Measurements from ENCODE around the gene LRCH2.

LRCH2 gene

DNA sequence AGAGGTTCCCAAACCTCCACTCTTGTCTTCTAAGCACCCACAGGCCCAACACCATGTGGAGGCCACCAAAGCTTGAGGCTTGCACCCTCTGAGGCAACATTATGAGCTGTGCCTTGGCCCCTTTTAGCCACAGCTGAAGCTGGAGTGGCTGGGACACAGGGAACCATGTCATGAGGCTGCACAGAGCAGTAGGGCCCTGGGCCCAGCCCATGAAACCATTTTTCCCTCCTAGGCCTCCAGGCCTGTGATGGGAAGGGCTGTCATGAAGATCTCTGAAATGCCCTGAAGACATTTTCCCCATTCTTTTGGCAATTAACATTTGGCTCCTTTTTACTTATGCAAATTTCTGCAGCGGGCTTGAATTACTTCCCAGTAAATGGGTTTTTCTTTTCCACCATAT lies 29.9 kb downstream of the LRCH2 start:
- DNase-seq: no peak

DNA sequence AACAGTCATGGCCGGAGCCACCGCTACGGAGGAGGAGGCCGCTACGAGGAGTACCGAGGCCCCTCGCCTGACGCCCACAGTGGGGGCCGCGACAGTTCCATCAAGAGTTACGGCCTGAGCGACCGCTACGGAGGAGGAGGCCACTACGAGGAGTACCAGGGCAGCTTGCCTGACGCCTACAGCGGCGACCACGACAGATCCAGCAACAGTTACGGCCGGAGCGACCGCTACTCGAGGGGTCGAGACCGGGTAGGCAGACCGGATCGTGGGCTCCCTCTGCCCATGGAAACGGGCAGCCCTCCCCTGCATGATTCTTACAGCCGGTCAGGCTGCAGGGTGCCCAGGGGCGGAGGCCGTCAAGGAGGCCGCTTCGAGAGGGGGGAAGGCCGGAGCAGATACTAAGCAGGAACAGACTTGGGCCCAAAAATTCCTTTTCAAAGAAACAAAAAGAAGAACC lies 41.6 kb downstream of the LRCH2 start:
- DNase-seq: no peak

DNA sequence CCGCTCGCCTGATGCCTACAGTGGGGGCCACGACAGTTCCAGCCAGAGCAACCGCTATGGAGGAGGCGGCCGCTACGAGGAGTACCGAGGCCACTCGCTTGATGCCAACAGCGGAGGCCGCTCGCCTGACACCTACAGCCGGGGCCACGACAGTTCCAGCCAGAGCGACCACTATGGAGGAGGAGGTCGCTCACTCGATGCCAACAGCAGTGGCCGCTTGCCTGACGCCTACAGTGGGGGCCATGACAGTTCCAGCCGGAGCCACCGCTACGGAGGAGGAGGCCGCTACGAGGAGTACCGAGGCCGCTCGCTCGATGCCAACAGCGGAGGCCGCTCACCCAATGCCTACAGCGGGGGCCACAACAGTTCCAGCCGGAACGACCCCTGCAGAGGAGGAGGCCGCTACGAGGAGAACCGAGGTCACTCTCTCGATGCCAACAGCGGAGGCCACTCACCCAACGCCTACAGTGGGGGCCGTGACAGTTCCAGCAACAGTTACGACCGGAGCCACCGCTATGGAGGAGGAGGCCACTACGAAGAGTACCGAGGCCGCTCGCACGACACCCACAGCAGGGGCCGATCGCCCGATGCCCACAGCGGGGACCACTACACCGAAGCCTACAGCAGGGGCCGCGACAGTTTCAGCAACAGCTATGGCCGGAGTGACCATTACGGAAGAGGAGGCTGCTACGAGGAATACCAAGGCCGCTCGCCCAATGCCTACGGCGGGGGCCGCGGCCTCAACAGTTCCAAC lies 42.2 kb downstream of the LRCH2 start:
- no peak for DNase-seq

DNA sequence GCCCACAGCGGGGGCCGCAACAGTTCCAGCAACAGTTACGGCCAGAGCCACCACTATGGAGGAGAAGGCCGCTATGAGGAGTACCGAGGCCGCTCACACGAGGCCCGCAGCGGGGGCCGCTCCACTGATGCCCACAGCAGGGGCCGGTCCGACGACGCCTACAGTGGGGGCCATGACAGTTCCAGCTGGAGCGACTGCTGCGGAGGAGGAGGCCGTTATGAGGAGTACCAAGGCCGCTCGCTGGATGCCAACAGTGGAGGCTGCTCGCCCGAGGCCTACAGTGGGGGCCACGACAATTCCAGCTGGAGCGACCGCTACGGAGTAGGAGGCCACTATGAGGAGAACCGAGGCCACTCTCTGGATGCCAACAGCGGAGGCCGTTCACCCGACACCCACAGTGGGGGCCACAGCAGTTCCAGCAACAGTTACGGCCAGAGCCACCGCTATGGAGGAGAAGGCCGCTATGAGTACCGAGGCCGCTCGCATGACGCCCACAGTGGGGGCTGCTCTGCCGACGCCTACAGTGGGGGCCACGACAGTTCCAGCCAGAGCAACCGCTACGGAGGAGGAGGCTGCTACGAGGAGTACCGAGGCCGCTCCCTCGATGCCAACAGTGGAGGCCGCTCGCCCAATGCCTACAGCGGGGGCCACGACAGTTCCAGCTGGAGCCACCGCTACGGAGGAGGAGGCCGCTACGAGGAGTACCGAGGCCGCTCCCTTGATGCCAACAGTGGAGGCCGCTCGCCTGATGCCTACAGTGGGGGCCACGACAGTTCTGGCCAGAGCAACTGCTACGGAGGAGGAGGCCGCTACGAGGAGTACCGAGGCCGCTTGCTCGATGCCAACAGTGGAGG lies 43.0 kb downstream of the LRCH2 start:
- no peak for DNase-seq

DNA sequence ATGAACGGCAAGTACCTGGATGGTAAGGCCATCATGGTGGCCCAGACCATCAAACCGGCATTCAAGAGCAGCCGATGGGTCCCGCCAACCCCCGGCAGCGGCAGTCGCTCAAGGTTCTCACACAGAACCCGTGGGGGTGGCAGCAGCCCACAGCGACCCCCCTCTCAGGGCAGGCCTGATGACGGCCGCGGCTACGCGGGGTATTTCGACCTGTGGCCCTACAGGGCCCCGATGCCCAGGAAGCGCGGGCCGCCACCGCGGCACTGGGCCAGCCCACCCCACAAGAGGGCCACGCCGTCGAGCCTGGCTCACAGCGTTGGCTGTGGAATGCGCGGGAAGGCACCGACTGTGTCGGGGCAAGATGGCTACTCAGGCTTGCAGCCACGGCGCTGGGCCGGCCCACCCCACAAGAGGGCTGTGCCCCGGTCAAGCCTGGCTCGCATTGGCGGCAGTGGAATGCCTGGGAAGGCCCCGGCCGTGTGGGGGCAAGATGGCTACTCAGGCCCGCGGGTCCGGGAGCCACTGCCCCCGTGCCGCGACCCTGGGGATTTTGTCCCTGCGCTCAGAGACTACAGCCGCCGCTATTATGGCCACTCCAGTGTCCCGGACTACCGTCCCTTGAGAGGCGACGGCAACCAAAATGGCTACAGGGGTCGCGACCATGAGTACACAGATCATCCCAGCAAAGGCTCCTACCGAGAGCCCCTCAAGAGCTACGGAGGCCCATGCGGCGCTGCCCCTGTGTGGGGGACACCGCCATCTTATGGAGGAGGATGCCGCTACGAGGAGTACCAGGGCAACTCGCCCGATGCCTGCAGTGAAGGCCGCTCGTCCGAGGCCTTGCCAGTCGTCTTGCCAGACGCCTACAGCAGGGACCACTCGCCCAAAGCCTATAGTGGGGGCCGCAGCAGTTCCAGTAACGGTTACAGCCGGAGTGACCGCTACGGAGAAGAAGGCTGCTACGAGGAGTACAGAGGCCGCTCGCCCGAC lies 44.0 kb downstream of the LRCH2 start:
- no peak for DNase-seq

DNA sequence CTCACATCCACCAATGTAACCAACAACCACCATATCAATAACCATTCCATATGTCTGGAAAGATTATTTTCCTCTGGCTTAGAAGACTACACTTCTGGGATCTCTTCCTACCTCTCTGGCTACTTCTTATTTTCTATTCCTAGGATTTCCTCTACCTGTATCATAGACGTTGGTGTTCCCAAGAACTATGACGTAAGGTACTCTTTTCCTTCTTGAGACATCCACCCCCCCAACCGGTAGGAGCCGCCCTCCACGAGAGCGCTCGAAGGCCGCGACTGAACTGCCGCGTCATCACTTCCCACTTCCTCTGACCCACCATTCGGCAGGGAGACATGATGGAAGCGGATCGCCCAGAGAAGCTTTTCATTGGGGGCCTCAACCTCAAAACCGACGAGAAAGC lies 44.8 kb downstream of the LRCH2 start, which contains the start of gene RBMXL3:
Gene RBMXL3 (plus strand): TSS at position 301 of the 400 bp plus-strand sequence. CDS start 32 bp downstream, at position 333.
- DNase-seq: no peak

DNA sequence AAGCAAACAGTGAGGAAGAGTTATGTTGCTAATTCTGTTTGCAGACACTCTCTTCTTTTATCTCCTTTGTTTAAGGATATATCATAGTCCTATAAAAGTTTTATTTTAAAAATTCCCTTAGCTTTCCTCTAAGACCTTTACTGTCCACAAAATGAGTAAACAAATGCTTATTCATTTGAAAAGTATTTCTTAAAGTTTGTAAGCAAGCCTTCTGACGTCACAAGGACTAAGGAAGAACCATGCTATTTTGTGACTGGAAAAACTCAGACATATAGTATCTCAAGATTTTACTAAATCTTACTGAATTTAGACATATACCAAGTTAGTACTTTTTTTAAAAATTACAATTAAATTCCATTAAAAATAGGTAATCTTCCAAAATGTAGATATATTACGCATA lies 49.9 kb downstream of the LRCH2 start:
- no peak for DNase-seq

DNA sequence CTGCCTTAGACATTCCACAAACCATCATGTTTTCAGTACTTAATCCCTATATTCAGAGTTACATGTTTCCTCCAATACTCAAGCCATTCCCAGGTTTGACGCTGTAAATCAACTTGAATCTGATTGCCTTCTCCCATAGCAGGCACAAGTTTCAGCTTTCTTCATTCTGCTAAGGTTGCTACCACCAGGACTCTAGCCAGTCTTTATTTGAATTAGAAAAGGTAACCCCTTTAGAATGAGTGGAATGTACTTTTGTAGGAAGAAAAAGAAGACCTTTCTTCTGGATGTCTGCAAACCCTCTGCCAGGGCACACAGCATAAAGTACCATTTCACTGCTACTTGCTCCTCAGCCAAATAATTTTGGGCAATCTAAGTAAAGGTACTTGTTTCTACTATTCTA lies 55.4 kb downstream of the LRCH2 start:
- DNase-seq: no peak

DNA sequence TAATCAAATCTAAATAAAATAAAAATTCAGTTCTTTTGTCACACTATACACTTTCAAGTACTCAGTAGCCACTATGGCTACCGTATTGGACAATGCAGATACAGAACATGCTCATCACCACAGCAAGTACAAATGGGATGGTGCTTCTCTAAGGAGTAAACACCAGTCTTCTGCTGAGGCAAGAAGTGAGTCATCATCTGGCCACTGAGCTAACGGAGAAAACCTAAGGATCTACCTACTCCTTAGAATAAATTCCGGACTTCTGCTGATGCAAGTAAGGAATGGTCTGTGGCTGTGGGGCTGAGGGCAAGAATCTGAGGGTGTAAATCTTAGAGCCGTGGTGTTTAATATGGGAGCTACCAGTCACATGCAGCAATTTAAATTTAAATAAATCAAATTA lies 56.0 kb downstream of the LRCH2 start:
- DNase-seq: no peak

DNA sequence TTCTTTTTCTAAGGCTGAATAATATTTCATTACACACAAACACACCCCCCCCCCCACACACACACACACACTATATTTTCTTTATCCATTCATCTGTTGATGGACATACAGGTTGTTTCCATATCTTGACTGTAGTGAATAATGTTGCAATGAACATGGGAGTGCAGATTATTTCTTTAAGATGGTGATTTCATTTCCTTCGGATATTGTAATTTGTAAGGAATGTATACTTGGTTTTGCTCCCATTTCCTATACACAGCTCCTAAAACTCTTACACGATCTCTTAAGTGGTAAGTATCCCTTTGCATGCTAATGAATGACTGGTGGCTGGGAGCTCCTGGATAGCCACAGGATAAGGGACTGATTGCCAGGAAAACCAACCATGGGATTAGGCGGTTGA lies 59.3 kb downstream of the LRCH2 start:
- DNase-seq: no peak

DNA sequence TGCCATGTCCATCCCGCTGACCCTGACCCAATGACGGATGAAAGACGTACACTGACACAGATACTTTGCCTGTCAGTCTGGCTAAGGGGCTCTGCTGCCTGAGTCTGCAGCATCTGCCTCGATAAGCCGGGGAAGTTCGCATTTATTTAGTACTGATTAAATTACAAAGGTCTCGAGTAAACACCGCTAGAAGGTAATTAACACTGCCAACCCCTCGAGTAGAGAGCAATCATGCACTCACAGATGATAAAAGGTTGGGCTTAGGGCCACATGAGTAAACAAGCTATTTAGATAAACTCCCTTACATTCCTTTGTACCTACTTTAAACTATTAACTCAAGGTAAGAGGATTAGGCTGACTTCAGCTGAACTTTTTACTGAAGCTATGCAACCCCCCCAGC lies 60.7 kb downstream of the LRCH2 start:
- DNase-seq: no peak

DNA sequence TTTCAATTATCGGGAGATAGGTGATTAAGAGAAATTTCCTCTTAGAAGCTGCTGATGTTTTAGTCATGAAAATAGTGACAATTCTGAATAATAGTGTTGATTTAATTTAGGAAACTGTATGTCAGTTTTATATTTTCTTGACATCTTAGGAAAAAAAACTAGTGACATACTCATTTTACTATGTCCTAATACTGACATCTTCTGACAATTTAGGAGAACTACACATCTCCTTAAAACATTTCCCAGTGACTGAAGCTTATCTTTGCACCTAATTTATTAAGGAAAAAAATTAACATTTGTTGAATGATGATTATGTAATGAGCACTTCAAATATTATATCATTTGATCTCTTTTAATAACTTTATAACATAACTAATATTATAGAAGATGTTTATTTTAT lies 86.7 kb downstream of the LRCH2 start:
- DNase-seq: no peak

DNA sequence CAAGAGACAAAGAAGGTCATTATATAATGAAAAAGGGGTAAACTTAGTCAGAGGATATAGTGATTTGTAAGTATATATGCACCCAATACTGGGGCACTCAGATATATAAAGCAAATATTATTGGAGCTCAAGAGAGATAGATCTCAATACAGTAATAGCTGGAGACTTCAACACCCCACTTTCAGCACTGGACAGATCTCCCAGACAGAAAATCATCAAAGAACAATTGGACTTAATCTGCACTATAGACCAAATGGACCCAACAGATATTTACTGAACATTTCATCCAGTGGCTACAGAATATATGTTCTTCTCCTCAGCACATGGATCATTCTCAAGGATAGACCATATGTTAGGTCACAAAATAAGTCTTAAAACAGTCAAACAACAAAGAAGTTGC lies 91.8 kb downstream of the LRCH2 start:
- no peak for DNase-seq

DNA sequence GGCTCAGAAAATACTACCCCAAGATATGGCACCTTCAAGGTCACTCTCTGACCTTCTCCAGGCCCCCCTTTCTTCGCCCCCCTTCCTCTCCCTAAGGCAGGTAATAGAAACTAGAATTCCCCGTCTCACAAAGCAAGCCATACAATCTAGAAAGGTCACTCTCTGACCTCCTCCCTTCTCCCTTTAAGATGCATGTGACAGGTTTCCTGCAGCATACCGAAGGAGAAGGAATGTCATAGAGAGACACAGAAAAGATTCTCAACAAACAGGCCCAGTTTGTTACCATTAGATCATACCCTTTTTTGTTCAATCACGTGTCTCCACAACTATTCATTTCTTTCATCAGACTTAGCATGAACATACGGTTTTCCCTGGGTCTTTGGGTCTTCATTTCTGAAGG lies 95.9 kb downstream of the LRCH2 start:
- DNase-seq: no peak

DNA sequence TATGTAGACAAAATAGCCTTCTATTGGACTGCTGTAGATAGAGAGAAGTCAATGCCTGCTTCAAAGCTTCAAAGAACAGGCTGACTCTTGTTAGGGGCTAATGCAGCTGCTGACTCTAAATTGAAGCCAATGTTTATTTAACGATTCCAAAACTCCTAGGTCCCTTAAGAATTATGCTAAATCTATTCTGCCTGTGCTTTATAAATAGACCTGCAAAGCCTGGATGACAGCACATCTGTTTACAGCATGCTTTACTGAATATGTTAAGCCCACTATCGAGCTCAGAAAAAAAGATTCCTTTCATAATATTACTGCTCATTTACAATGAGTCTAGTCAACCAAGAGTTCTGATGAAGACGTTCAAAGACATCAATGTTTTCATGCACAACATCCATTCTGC lies 99.5 kb downstream of the LRCH2 start:
- no peak for DNase-seq

DNA sequence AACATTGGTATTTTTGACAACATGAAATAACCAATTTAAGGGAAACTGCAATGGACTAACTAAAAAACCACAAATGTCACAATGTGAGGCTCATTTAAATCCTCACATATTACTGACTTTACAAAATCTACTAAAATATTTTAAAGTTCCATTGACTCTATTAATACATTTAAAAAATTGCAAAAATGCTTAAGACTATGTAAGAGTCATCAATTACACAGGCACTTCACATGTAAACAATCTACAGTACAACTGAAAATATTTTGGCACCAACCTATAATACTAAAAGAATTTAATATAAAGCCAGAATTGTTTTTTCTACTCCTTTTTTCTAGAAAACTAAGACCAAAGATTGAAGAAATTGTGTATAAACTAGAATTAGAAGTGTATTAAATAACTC lies 121.5 kb downstream of the LRCH2 start:
- no peak for DNase-seq

DNA sequence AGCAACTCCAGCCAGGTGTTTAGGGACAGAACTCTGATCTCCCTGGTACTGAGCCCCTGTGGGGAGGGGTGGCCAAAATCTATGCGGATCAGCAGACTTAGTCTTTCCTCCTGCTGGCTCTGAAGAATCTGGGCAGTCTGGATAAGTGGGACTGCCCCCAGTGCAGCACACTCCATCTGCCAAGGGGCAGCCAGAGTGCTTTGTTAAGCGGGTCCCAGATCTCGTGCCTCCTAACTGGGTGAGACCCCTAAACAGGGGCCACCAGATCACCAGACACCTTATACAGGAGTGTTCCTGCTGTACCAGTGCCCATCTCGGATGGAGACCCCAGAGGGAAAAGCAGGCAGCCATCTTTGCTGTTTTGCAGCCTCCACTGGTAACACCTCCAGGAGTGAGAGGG lies 135.0 kb downstream of the LRCH2 start:
- no peak for DNase-seq

DNA sequence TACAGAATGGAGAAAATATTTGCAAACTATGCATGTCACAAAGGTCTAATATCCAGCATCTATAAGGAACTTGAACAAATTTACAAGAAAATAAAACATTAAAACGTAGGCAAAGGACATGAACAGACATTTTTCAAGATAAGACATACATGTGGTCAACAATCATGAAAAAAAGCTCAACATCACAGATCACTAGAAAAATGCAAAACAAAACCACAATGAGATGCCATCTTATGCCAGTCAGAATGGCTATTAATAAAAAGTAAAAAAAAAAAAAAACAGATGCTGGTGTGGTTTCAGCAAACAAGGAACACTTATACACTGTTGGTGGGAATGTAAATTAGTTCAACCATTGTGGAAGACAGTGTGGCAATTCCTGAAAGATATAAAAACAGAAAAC lies 140.7 kb downstream of the LRCH2 start:
- no peak for DNase-seq

DNA sequence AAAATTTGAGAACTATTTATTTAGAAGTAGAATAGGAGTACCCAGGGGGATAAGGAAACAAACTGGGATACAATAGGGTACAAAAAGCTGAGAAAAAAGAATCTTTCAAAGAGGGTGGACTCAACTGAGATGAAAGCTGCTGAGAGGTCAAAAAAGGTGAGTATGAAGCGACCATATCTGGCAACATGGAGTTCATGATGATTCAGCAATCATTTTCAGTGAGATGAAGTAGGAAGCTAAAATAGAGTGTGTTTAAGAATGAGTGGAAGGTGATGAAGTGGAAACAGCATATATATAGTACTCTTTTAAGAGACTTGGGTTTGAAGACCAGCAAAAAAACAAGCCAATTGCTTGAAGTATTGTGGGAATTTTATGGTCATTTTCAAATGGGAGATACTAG lies 144.5 kb downstream of the LRCH2 start:
- no peak for DNase-seq

DNA sequence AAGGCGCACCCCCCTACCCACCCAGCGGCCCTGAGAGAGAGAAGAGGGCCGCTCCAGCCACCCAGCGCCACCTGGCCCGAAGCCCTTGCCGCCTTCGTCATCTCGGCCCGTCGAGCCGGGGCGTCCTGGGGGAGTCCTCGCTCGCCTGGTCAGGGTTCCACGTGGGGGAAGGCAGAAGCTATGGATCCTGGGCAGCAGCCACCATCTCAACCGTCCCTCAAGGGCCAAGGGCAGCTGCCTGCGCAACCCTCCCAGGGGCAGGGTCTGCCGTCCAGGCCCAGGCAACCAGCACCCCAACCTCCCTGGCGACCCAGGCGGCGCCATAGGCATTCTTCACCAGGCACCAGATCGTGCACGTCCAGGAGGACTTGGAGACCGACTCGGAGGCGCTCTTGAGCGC lies 165.0 kb downstream of the LRCH2 start:
- DNase-seq: no peak

DNA sequence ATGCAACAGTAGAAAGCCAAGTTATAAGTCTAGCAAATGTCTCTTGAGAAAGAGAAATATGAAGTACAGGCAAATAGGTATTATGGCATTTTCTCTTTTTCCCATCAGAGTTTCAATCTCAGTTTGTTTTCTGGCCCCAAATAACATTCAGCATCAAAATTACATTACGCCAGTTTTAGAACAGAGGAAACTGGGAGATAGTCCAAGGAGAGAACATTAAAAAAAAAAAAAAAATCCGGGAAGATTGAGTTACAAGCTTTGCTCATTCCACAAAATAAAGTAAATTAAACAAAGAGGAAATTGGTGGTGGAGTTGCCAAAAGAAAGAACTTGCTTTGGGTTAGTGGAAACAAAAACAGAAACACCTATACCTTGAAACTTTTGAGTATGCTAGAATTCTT lies 166.1 kb downstream of the LRCH2 start:
- no peak for DNase-seq

DNA sequence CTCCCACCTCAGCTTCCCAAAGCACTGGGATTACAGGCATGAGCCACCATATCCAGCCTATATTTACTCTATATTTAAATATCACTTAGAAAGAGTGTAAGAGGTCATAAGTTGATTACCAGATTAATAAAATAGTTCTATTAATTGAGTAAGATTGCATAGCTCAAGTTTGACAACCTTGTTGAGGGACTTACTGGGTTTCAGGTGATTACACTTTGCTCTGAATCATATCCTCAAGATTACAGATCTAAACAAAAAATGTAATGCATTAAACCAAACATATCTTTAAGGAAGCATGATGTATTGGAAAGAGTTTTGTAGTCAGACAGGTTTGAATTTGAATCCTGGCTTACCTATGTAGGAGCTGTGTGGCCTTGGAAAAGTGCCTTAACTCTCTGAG lies 168.6 kb downstream of the LRCH2 start:
- no peak for DNase-seq
